GM19395 (cell line): Measurements from ENCODE around the gene KASH5.
"Not testable (repeated sequence)": the region's sequence is repeated elsewhere in the genome, so short reads cannot be mapped to it uniquely, and the experiment has no call there.

Source experiments
- ATAC-seq: cut with Tn5 transposase; IDR thresholded peaks from one replicate; pipeline ENCODE4 v1.9.1; 2021; ENCODE audit warnings: mild to moderate bottlenecking, moderate library complexity; ENCODE audit not compliant: unreplicated experiment

The KASH5 gene

GRCh38 chr19:49361438-49362047 lies 26.5 kb upstream of the KASH5 start:
- ATAC-seq, result no peak

- ATAC-seq, result no peak
Measured at GRCh38 chr19:49362048-49362928, 25.8 kb upstream of the KASH5 start, which contains the start of gene TEAD2. Gene TEAD2 (minus strand): TSS chr19:49362416. CDS start chr19:49360075, 2,341 bp downstream.

GRCh38 chr19:49362929-49363267 lies 25.2 kb upstream of the KASH5 start:
- ATAC-seq, result no peak

GRCh38 chr19:49363268-49364082 lies 24.6 kb upstream of the KASH5 start, which contains the start of gene DKKL1:
Gene DKKL1 (plus strand): TSS chr19:49363877. CDS start chr19:49363999, 122 bp downstream.
- no peak for ATAC-seq

DNA sequence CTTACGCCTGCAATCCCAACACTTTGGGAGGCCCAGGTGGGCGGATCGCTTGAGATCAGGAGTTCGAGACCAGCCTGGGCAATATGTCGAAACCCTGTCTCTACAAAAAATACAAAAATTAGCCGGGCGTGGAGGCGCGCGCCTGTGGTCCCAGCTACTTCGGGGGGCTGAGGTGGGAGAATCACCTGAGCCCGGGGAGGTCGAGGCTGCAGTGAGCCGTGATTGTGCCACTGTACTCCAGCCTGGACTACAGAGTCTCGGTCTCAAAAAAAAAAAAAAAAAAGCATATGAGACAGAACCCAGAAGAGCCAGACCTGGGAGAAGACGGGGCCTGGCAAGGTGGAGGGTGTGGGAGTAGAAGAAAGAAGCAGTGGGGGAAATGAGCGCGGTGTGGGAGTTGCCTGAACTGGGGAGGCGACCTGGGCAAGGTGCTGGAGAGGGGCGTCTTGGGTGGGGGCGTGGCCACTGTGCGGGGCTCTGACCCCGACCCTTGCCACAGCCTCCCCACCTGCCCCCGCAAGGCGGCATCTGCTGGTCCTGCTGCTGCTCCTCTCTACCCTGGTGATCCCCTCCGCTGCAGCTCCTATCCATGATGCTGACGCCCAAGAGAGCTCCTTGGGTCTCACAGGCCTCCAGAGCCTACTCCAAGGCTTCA lies 23.8 kb upstream of the KASH5 start:
- ATAC-seq, result no peak

GRCh38 chr19:49366110-49366509 lies 21.9 kb upstream of the KASH5 start:
- no peak for ATAC-seq

GRCh38 chr19:49368711-49369358 lies 19.2 kb upstream of the KASH5 start:
- ATAC-seq, result no peak

DNA sequence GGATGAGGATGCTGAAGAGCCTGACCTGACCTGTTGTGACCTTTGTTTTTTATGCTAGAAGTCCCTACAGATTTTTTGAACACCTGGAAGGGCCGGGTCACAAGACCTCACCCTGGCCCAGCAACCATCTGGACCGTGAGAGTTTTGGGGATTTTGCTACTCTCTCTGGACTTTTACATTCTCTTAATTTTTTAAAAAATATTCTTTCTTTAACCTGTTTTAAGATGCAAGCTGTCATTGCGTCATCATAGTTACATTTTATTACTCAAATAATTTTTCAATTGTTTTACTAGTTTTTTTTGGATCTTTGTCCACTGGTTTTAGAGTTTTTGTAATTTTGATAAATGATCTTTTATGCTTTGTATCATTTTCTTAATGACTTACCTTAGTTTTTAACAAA lies 16.9 kb upstream of the KASH5 start:
- ATAC-seq, result no peak

- ATAC-seq, result not testable (repeated sequence)
Measured at GRCh38 chr19:49373174-49373573, 14.9 kb upstream of the KASH5 start.

DNA sequence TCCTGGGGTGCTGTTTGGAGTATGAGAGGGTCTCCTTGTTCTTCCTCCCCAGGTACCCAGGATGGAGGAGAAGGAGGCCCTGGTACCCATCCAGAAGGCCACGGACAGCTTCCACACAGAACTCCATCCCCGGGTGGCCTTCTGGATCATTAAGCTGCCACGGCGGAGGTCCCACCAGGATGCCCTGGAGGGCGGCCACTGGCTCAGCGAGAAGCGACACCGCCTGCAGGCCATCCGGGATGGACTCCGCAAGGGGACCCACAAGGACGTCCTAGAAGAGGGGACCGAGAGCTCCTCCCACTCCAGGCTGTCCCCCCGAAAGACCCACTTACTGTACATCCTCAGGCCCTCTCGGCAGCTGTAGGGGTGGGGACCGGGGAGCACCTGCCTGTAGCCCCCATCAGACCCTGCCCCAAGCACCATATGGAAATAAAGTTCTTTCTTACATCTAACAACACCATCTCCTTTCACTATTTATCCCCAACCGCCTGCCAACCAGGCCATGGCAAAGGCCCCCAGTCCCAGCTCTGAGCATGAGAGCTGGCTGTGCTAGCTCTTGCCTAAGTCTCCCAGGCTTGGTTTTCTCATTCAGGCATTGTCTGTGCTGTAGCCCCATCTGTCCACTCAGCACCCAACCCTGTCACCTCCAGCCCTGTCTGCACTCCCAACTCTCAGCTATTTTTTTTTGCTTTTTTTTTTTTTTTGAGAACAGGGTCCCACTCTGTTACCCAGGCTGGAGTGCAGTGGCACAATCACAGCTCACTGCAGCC lies 13.2 kb upstream of the KASH5 start:
- no peak for ATAC-seq

GRCh38 chr19:49378512-49378911 lies 9.5 kb upstream of the KASH5 start:
- ATAC-seq, result no peak

- no peak for ATAC-seq
Measured at GRCh38 chr19:49380391-49380790, 7.7 kb upstream of the KASH5 start.

DNA sequence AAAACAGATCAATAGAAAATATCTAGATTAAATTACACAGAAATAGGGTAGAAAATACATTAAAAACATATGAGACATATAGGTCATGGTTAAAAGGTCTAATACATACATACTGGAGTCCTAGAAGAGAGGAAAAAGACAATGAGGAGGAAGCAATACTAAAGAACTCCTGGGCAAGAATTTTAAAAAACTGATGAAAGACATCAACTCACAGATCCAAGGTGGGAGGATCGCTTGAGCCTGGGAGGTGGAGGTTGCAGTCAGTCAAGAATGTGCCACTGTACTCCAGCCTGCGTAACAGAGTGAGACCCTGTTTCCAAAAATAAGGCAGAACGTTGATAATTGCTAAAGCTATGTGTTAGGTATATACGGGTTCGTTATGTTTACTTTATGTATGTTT lies 5.4 kb upstream of the KASH5 start:
- no peak for ATAC-seq

DNA sequence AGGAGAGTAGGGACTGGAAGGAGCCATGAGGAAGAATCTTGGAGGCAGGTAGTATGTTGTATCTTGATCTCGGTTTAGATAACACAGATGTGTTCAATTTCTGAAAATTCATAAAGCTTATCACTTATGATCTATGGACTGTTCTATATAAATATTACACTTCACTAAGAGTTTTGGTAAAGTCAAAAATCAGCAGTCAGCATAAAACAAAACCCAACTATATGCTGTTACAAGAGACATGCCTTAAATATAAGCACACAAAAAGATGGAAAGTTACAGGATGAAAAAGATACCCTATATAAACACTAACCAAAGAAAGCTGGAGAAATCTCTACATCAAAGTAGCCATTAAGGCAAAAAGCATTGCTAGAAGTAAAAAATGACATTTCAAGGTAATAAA lies 4.5 kb upstream of the KASH5 start:
- no peak for ATAC-seq

DNA sequence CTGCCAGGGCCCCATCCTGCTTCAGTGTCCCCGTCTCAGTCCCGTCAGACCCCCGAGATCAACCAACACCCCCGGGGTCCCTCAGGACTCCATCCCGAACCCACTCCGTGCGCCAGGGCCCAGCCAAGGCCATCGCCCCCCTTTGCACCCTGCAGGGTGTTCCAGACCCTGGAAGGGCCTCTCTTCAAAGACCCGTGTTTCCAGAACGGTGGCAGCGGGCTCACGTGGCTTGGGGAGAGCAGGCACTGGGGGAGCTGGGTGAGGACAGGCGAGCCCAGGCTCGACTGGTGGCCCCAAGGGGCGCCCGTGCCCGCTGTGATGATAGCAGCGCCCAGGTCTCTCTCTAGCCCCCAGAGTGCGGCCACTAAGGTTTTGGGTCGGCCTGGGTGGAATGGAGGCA lies 1.4 kb downstream of the KASH5 start:
- ATAC-seq, result no peak

- ATAC-seq, result no peak
Measured at GRCh38 chr19:49390131-49390928, 2.3 kb downstream of the KASH5 start.

DNA sequence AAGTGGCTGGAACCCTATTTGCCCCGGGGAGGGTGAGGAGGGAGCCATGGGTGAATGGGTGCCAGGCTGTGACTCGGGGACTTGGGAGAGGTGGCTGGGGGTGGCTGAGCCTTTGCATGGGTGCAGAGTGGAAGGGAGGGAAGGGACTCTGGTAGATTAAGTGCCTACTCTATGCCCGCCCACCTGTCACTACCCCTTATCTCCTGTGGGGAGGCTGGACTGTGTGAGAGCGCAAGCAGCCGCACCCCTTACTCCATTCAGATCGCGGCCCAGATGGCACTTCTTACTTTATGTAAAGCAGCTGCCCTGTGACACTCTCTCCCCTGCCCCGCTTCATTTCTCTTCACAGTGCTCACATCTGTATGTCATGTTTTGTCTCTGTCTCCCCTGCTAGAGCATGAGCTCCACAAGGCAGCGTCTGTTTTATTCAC lies 2.9 kb downstream of the KASH5 start:
- no peak for ATAC-seq

GRCh38 chr19:49391581-49392399 lies 3.7 kb downstream of the KASH5 start:
- ATAC-seq, result peak; percentile 60
